ENCODE results near the gene XCL1.

XCL1 gene

GRCh38 chr1:168629466-168629865 is 53.1 kb downstream of the XCL1 start:
- TF ChIP-seq TCF12 (IDR thresholded peaks at IDR 0.05; ENCODE audit: low read depth) (no peak), RAD21 (IDR thresholded peaks at IDR 0.05; ENCODE audit: low read depth) (no peak), FOXM1 (IDR thresholded peaks at IDR 0.05; ENCODE audit: borderline replicate concordance, low read depth) (no peak), ZBTB7A (IDR thresholded peaks at IDR 0.05; ENCODE audit: low read depth) (no peak), YY1 (IDR thresholded peaks at IDR 0.05; ENCODE audit: low read depth) (no peak)

Data from Ishikawa (cell line).